PFSK-1 (cell line): ENCODE results near the gene HTRA3.

ENCODE experiments used
- POLR2AphosphoS5 ChIP-seq: IDR thresholded peaks from 2 replicates; pipeline ENCODE4 v1.6.1; 2012; ENCODE audit warnings: low read depth, mild to moderate bottlenecking, control low read depth, low read length, moderate library complexity
- REST ChIP-seq, 2 experiments: IDR thresholded peaks; 2 replicates each; pipeline versions ENCODE4 v1.6.1 to v1.8.0; 2011 to 2012; ENCODE audit warnings: low read depth in 2 of 2, low read length in 2 of 2, control low read depth in 1 of 2, inconsistent platforms in 1 of 2, mild to moderate bottlenecking in 1 of 2, moderate library complexity in 1 of 2; ENCODE audit not compliant: insufficient read depth in 1 of 2
- SIN3A ChIP-seq: IDR thresholded peaks from 2 replicates; pipeline ENCODE4 v1.6.1; 2012; ENCODE audit warnings: mild to moderate bottlenecking, low read length, moderate library complexity, borderline replicate concordance; ENCODE audit not compliant: insufficient read depth
- TAF1 ChIP-seq: IDR thresholded peaks from 2 replicates; pipeline ENCODE4 v1.6.1; 2012; ENCODE audit warnings: low read length, control low read depth, borderline replicate concordance; ENCODE audit not compliant: insufficient read depth

- no peak for TF ChIP-seq POLR2AphosphoS5
- no peak for TF ChIP-seq REST (IDR thresholded peaks at IDR 0.05; ENCODE audit: insufficient read depth in 1 of 2, low read depth in 2 of 2, low read length in 2 of 2)
- TF ChIP-seq TAF1, result no peak
- TF ChIP-seq SIN3A, result no peak
Observed at GRCh38 chr4:8221985-8222384, 47.6 kb upstream of the HTRA3 start.
